HCT116 (cell line): ENCODE data around the gene AUTS2. TPM values are rescaled to one million over a fixed set of nuclear protein-coding genes. Genes with fewer than 3 reads are reported as not detected.

ENCODE experiments used
- ATAC-seq: fragments of 200-7000 bp; cut with Tn5 transposase; 2 replicates; pipeline ENCODE4 v1.9.1; 2020; ENCODE audit warnings: mild to moderate bottlenecking, moderate library complexity
- BruUV-seq: library from RNA; stranded (reverse); fragments of 400-500 nt; replicated peaks from 2 replicates; lab custom pipeline; 2021; lab: Mats Ljungman, UMichigan
- CTCF ChIA-PET: fragments of 300-600 bp; sonication (Branson Sonifier 250); formaldehyde crosslinking; loops from one replicate; lab custom pipeline; 2021; ENCODE audit warnings: antibody characterized with exemption; lab: Charles Lee
- POLR2A ChIA-PET: fragments of 300-600, 350-600 bp; sonication (Branson Sonifier 250); formaldehyde crosslinking; loops from one replicate; lab custom pipeline; 2021; ENCODE audit warnings: antibody characterized with exemption; lab: Charles Lee
- RAD21 ChIA-PET, 2 experiments: fragments of 300-600 bp; sonication (Branson Sonifier 250); formaldehyde crosslinking; loops; one replicate each; lab custom pipeline; 2023; ENCODE audit warnings: low total read pairs in 2 of 2; ENCODE audit not compliant: uncharacterized antibody in 2 of 2, unreplicated experiment in 2 of 2, low non-redundant PET in 1 of 2; lab: Charles Lee
- DNase-seq: peaks from one replicate; pipeline ENCODE4 v3.0.0-alpha.2; 2010; ENCODE audit warnings: low read depth, low spot score
- H2AFZ ChIP-seq: fragments of 200-600 bp; shearing (Covaris generic), sonication (generic); 2 replicates; pipeline ENCODE4 v1.6.1; 2017; ENCODE audit warnings: low read depth, mixed run types, mixed read lengths, antibody characterized with exemption, low read length; ENCODE audit not compliant: poor library complexity, severe bottlenecking
- H3K27ac ChIP-seq: 2 replicates; pipeline ENCODE4 v1.5.1; 2012; ENCODE audit warnings: low read depth, low read length
- H3K27me3 ChIP-seq: fragments of 200-600 bp; sonication (generic); 2 replicates; pipeline ENCODE4 v1.6.1; 2016; ENCODE audit warnings: mixed run types, low read length, mixed read lengths; ENCODE audit not compliant: insufficient read depth
- H3K36me3 ChIP-seq, 2 experiments: fragments of 200-500 bp in 1 of 2; fragments of 200-600 bp in 1 of 2; sonication (Bioruptor generic) in 1 of 2; sonication (generic) in 1 of 2; 2 replicates each; pipeline versions ENCODE4 v1.5.1 to v1.6.1; 2014 to 2016; ENCODE audit warnings: low read length in 2 of 2, inconsistent platforms in 1 of 2, mixed read lengths in 1 of 2, mixed run types in 1 of 2; ENCODE audit not compliant: insufficient read depth in 2 of 2, control insufficient read depth in 1 of 2
- H3K4me1 ChIP-seq, 2 experiments: fragments of 200-600 bp in 1 of 2; sonication (generic) in 1 of 2; 2 replicates each; pipeline versions ENCODE4 v1.5.1 to v1.6.1; 2012 to 2017; ENCODE audit warnings: low read length in 2 of 2, inconsistent platforms in 1 of 2, mild to moderate bottlenecking in 1 of 2, mixed read lengths in 1 of 2, mixed run types in 1 of 2, moderate library complexity in 1 of 2; ENCODE audit not compliant: insufficient read depth in 2 of 2, control insufficient read depth in 1 of 2
- H3K4me2 ChIP-seq: fragments of 200-600 bp; sonication (generic); 2 replicates; pipeline ENCODE4 v1.6.1; 2017; ENCODE audit warnings: mixed run types, low read length, mixed read lengths
- H3K4me3 ChIP-seq, 2 experiments: fragments of 200-600 bp in 1 of 2; sonication (generic) in 1 of 2; replicated peaks in 1 of 2; 2 replicates each; pipeline ENCODE4 v1.5.1; 2011 to 2016; ENCODE audit warnings: low read length in 2 of 2, control low read depth in 1 of 2, low read depth in 1 of 2, mild to moderate bottlenecking in 1 of 2, mixed read lengths in 1 of 2, mixed run types in 1 of 2
- H3K79me2 ChIP-seq: fragments of 200-600 bp; sonication (generic); 2 replicates; pipeline ENCODE4 v1.6.1; 2017; ENCODE audit warnings: mild to moderate bottlenecking, mixed run types, low read length, moderate library complexity, mixed read lengths; ENCODE audit not compliant: insufficient read depth
- H3K9ac ChIP-seq: fragments of 200-600 bp; sonication (generic); 2 replicates; pipeline ENCODE4 v1.6.1; 2016; ENCODE audit warnings: low read length, mixed read lengths
- H3K9me2 ChIP-seq: fragments of 200-600 bp; sonication (generic), shearing (Covaris generic); 2 replicates; pipeline ENCODE4 v1.6.1; 2017; ENCODE audit warnings: mixed run types, mild to moderate bottlenecking, moderate library complexity; ENCODE audit not compliant: insufficient read depth
- H3K9me3 ChIP-seq, 2 experiments: fragments of 200-500 bp in 1 of 2; fragments of 200-600 bp in 1 of 2; sonication (Bioruptor generic) in 1 of 2; sonication (generic) in 1 of 2; 2 replicates each; pipeline ENCODE4 v1.6.1; 2014 to 2017; ENCODE audit warnings: low read length in 2 of 2, mixed read lengths in 2 of 2, inconsistent platforms in 1 of 2, low read depth in 1 of 2, mild to moderate bottlenecking in 1 of 2, mixed run types in 1 of 2, moderate library complexity in 1 of 2; ENCODE audit not compliant: control insufficient read depth in 1 of 2, insufficient read depth in 1 of 2
- H4K20me1 ChIP-seq: fragments of 200-600 bp; sonication (generic), shearing (Covaris generic); 2 replicates; pipeline ENCODE4 v1.6.1; 2017; ENCODE audit warnings: mixed run types, mild to moderate bottlenecking, moderate library complexity; ENCODE audit not compliant: insufficient read depth
- CBX3 ChIP-seq: IDR thresholded peaks from 2 replicates; pipeline ENCODE4 v1.6.1; 2012; ENCODE audit warnings: low read depth
- EGR1 ChIP-seq: IDR thresholded peaks from 2 replicates; pipeline ENCODE4 v1.6.1; 2012; ENCODE audit warnings: low read depth
- ELF1 ChIP-seq: IDR thresholded peaks from 2 replicates; pipeline ENCODE4 v1.6.1; 2012; ENCODE audit warnings: low read depth, borderline replicate concordance
- EZH2 ChIP-seq: fragments of 200-600 bp; sonication (generic); IDR thresholded peaks from 2 replicates; pipeline ENCODE4 v1.6.1; 2017; ENCODE audit warnings: antibody characterized with exemption, mixed run types
- FOSL1 ChIP-seq: IDR thresholded peaks from 2 replicates; pipeline ENCODE4 v1.6.1; 2012; ENCODE audit warnings: low read depth
- POLR2A ChIP-seq: IDR thresholded peaks from 2 replicates; pipeline ENCODE4 v1.7.0; 2011; ENCODE audit warnings: borderline replicate concordance; ENCODE audit not compliant: insufficient read depth, insufficient read length; ENCODE audit errors: extremely low read depth
- POLR2AphosphoS5 ChIP-seq: IDR thresholded peaks from 2 replicates; pipeline ENCODE4 v1.6.1; 2011; ENCODE audit warnings: mild to moderate bottlenecking, low read depth, low read length, moderate library complexity
- RAD21 ChIP-seq: IDR thresholded peaks from 2 replicates; pipeline ENCODE4 v1.6.1; 2012; ENCODE audit warnings: low read depth, mild to moderate bottlenecking
- SP1 ChIP-seq: IDR thresholded peaks from 2 replicates; pipeline ENCODE4 v1.6.1; 2012; ENCODE audit warnings: low read depth
- SRF ChIP-seq: IDR thresholded peaks from 2 replicates; pipeline ENCODE4 v1.6.1; 2012; ENCODE audit warnings: low read depth
- TCF7L2 ChIP-seq: IDR thresholded peaks from 2 replicates; pipeline ENCODE4 v1.7.0; 2011; ENCODE audit warnings: borderline replicate concordance, inconsistent platforms; ENCODE audit not compliant: insufficient read depth, insufficient read length; ENCODE audit errors: extremely low read depth
- YY1 ChIP-seq: IDR thresholded peaks from 2 replicates; pipeline ENCODE4 v1.6.1; 2011; ENCODE audit warnings: low read length, low read depth, moderate library complexity, mild to moderate bottlenecking; ENCODE audit not compliant: insufficient replicate concordance; ENCODE audit errors: extremely low read depth
- ZNF274 ChIP-seq: fragments of 200-500 bp; sonication (Bioruptor generic); IDR thresholded peaks from 2 replicates; pipeline ENCODE4 v1.6.1; 2014; ENCODE audit warnings: mild to moderate bottlenecking, low read depth, low read length, inconsistent platforms
- intact Hi-C: fragments of 100-400 bp; cut with micrococcal nuclease; formaldehyde crosslinking; loops from 2 replicates; pipeline ENCODE4 v1.10.0; 2022
- total RNA-seq: library from RNA; stranded (reverse); gene quantifications from one replicate; pipeline ENCODE4 v1.2.1, GENCODE V29; 2021; ENCODE audit not compliant: unreplicated experiment
- TF ChIP-seq, protein P1 (sequence below): IDR thresholded peaks from 2 replicates; pipeline ENCODE4 v1.6.1; 2012; ENCODE audit warnings: low read depth
- TF ChIP-seq, protein P2 (sequence below), 3 experiments: fragments of 200-600 bp in 1 of 3; sonication (generic) in 1 of 3; IDR thresholded peaks in 2 of 3; conservative IDR thresholded peaks in 1 of 3; 2 replicates each; pipeline ENCODE4 v1.5.1; 2012 to 2017; ENCODE audit warnings: low read depth in 2 of 3, low read length in 2 of 3, antibody characterized with exemption in 1 of 3, borderline replicate concordance in 1 of 3, control low read depth in 1 of 3, mild to moderate bottlenecking in 1 of 3, mixed read lengths in 1 of 3, mixed run types in 1 of 3, moderate library complexity in 1 of 3; ENCODE audit not compliant: insufficient read depth in 1 of 3

The AUTS2 gene
- total RNA-seq, 1 experiment from 2014 or later, result 0.93 TPM

DNA sequence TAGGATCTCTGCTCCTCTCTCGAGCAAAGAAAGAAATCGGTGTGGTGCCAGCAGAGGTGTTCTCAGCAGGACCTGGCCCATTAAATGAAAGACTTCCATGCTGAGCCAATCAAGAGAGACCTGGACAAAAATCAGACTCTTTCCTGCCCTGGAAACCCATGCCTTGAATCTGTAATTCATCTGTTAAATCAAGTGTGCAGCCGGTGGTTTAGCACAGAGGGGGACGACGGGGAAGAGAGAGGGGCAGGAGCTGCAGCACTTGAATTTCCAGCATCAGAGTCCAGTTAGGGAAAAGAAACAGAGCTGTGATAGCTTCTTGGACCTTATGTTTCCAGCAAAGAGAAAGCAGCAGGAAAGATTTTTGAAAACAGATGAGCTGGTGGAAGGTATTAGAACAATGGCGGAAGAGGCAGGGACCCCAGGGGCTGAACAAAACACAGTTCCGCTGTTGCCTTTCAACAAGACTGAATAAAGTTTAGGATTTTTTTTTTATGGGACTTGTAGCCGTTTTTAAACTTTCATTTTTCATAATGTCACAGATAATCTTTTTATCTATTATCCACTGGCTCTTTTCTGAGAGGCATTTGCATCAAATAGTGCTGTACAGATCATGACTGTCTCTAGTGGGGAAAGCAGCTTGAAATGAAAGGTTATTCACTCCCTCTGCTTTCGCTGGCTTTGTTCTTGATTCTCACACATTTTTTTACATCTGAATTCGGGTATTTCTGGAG is 990.1 kb downstream of the AUTS2 start (continued):
- TF ChIP-seq, protein P1, sequence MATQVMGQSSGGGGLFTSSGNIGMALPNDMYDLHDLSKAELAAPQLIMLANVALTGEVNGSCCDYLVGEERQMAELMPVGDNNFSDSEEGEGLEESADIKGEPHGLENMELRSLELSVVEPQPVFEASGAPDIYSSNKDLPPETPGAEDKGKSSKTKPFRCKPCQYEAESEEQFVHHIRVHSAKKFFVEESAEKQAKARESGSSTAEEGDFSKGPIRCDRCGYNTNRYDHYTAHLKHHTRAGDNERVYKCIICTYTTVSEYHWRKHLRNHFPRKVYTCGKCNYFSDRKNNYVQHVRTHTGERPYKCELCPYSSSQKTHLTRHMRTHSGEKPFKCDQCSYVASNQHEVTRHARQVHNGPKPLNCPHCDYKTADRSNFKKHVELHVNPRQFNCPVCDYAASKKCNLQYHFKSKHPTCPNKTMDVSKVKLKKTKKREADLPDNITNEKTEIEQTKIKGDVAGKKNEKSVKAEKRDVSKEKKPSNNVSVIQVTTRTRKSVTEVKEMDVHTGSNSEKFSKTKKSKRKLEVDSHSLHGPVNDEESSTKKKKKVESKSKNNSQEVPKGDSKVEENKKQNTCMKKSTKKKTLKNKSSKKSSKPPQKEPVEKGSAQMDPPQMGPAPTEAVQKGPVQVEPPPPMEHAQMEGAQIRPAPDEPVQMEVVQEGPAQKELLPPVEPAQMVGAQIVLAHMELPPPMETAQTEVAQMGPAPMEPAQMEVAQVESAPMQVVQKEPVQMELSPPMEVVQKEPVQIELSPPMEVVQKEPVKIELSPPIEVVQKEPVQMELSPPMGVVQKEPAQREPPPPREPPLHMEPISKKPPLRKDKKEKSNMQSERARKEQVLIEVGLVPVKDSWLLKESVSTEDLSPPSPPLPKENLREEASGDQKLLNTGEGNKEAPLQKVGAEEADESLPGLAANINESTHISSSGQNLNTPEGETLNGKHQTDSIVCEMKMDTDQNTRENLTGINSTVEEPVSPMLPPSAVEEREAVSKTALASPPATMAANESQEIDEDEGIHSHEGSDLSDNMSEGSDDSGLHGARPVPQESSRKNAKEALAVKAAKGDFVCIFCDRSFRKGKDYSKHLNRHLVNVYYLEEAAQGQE, result no peak
- TF ChIP-seq ELF1, result no peak

DNA sequence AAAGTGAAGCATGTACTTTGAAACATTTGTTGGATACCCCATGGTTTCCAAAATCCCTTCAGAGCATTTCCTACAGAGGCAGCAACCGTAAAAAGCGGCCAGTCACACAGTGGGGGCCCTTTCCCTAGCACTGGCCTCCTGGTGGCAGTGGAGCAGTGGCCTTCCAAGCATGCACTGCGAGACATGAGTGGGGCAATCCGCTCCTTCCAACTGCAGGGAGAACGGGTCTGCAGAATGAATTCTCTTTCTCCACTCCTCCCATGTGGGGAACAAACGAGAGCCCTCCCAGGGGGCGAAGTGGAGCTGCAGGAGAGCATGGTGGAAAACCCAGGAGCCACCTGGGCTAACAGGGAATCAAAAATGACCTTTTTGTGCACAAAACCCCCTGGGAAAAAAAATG is 990.7 kb downstream of the AUTS2 start:
- ChIA-PET RAD21 (no interaction called here), POLR2A (no interaction called here)
- TF ChIP-seq POLR2A (no peak), FOSL1 (no peak), SP1 (no peak), POLR2AphosphoS5 (no peak), ZNF274 (no peak), YY1 (no peak), EGR1 (no peak), SRF (no peak), ELF1 (no peak), EZH2 (no peak), RAD21 (no peak), TCF7L2 (no peak), CBX3 (no peak)
- TF ChIP-seq, protein P1, result no peak
- TF ChIP-seq, protein P2, sequence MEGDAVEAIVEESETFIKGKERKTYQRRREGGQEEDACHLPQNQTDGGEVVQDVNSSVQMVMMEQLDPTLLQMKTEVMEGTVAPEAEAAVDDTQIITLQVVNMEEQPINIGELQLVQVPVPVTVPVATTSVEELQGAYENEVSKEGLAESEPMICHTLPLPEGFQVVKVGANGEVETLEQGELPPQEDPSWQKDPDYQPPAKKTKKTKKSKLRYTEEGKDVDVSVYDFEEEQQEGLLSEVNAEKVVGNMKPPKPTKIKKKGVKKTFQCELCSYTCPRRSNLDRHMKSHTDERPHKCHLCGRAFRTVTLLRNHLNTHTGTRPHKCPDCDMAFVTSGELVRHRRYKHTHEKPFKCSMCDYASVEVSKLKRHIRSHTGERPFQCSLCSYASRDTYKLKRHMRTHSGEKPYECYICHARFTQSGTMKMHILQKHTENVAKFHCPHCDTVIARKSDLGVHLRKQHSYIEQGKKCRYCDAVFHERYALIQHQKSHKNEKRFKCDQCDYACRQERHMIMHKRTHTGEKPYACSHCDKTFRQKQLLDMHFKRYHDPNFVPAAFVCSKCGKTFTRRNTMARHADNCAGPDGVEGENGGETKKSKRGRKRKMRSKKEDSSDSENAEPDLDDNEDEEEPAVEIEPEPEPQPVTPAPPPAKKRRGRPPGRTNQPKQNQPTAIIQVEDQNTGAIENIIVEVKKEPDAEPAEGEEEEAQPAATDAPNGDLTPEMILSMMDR (IDR thresholded peaks at IDR 0.05 in 2 of 3, conservative IDR thresholded peaks at IDR 0.05 in 1 of 3; ENCODE audit: borderline replicate concordance in 1 of 3, insufficient read depth in 1 of 3, low read depth in 2 of 3, low read length in 2 of 3), result no peak

More for the DNA sequence above, 990.7 kb downstream of the AUTS2 start:
- no peak for DNase-seq
- no TSS peak for BruUV-seq
- Histone ChIP-seq H3K4me1 (no peaks in the 10 kb centered on the region), H2AFZ (no peak overlapping the region), H4K20me1 (no peaks in the 10 kb centered on the region), H3K4me2 (no peak overlapping the region), H3K4me3 (no peak overlapping the region), H3K9me3 (peaks cover 3 to 10% of the 10 kb centered on the region in 2 experiments; a peak in 2 of 4 replicates), H3K27ac (no peak overlapping the region), H3K9ac (no peak overlapping the region), H3K9me2 (no peaks in the 10 kb centered on the region), H3K79me2 (no peaks in the 10 kb centered on the region), H3K36me3 (no peaks in the 10 kb centered on the region), H3K27me3 (no peaks in the 10 kb centered on the region)
- intact Hi-C loops, result no loop called here
- CTCF ChIA-PET, result no interaction called here
- no peak for ATAC-seq
